ENCODE data around the gene GPR87. TPM values are rescaled to one million over a fixed set of nuclear protein-coding genes. Genes with fewer than 3 reads are reported as not detected.
A peak's percentile ranks its signal among the peaks of the same experiment; 100 is the strongest.

Gene GPR87
- total RNA-seq, 1 experiment from 2014 or later = not detected

DNA sequence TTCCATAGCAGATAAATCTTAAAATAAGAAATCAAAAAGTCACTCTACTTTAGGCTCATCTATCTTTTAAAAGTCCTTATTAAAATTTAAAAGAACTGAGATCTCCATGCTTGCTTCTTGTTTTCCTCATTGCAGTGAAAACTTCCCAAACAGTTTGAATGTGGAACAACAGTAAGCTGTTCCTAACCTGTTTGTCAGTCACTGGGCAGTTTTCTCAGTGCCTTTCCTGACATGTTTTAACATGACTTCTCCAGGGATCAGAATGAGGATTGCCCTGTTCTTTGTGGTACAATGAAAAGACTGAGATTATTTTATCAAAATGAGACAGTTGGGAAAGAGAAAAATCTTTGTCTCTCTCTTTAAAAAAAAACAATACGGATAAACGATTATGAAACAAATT lies 774 bp downstream of the GPR87 start:
- DNase-seq (ENCODE audit: low read depth) = no peak

DNA sequence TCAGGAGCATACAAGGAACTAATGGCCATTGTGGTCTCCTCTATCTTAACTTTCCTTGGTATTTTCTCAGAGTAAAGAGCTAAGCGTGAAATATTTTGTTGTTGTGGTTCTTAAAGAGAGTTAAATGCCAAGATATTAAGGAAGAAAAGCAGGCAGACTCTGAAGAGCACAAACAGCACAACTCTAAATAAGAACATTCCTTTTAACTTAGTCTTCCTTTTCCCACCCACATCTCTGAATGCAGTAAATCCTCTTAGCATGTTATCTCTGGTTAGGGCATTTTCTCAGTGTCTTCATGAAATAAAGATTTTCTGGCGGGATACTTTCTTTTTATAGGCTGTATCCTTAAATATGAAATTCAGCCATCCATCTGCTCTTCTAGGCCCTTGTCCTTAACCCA lies 1.5 kb downstream of the GPR87 start:
- DNase-seq (ENCODE audit: low read depth) = peak; percentile 27

DNA sequence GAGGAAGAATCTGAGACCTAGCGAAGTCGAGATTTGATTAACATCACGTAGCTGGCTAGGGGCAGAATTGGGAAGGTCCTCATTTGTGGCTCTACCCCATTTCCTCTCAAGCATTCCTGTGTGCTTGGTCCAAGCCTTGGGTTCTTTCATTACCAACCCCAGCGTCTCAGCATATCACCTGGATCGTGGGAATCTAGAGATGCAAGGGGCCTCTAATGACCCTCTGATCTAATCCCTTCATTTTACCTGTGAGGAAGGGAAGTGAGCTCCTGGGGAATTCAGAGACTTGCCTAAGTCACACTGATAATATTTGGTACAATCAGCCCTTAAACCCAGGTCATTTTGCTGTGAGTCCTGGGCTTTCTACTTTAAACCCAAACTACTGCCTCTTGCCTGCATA lies 2.0 kb downstream of the GPR87 start:
- no peak for DNase-seq (ENCODE audit: low read depth)

DNA sequence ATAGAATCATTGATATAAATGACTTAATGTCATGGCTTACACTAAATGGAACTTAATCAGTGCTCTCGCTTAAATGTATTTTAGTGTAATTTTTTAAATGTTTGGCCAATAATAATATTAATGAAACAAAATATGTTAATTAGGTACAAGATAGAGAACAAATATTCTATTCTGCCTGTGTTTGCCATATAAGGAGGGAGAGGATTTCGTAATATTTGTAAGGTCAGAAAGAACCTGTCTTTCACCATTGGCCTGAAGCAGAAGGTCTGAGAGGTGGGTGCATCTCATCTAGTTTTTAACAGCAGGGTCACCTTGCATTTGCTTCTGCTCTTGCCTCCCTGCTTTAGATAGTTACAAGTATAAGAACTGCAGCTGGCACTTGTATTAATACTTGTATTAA lies 2.5 kb downstream of the GPR87 start:
- no peak for DNase-seq (ENCODE audit: low read depth)

DNA sequence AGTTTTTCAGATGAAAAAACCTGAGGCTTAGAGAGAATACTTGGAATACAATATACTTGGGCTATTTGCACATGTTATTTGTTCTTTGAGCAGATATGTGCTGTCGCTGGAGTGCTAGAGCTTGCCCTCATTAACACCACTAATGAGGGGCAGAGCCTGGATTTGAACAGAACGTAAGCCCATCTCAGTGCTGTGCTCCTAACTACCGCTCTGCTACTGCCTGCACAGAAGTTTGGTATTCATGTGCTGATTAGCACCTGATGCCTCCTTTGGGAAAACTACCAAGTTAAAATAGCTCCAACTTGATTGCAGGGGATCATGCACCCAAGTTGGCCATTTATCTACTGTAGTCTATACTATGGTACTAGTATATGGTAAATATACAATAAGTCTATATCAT lies 3.6 kb downstream of the GPR87 start:
- DNase-seq (ENCODE audit: low read depth) = no peak

DNA sequence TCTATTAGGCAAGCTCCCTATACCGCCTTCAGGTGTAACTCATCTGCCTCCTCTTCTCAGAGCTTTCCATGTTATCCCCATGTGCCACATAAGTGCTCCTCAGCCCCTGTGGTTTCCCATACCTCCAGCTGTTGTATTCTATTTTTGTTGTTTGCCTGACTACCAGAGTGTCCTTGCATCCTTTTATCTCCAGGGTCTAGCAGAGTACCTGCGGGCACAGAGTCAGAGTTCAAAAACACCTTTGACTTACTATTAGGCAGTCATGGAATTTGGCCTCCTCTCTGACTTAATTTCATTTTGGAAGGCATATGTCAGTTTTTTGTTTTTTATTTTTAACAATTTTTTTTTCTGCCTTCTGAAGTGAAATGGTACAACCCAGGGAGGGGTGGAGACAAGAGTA lies 7.1 kb downstream of the GPR87 start:
- DNase-seq (ENCODE audit: low read depth) = no peak

DNA sequence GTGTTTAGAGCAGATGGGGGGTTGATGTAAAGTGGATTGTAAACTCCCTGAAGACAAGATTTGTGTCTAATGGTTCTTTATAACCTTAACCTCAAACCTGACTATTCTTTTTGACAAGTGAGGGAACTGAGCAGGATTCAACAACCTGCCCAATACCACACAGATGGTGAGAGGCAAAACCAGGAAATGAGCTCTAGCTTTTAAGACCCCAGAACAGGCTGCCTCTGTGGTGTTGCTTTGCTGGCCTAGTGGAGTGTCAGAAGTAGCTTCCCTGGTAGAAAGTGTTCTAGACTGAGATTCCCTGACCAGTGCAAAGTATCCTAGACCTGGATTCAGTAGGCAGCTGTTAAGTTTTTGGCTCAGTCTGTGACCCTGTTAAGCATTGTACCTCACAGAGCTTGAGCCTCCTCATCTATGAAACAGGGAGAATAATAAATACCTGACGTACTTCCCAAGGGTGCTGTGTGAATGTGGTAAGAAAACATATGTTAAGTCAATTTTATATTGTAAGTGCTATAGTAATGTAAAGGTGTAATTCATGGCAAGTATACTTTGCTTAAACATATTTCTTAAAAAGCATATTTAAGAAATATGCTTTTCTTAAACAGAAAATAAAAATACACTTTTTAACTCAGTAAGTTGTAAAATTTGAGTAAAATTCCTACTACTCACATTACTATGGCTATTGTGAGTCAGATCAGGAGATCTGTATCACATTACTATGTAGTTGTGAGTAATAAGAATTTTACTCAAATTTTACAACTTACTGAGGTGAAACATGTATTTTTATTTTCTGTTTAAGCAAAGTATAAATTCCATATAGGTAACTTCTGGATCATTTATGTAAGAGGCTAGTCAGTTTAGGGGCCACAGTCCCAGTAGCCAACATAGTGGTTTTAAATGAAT lies 8.8 kb downstream of the GPR87 start:
- DNase-seq (ENCODE audit: low read depth) = no peak

DNA sequence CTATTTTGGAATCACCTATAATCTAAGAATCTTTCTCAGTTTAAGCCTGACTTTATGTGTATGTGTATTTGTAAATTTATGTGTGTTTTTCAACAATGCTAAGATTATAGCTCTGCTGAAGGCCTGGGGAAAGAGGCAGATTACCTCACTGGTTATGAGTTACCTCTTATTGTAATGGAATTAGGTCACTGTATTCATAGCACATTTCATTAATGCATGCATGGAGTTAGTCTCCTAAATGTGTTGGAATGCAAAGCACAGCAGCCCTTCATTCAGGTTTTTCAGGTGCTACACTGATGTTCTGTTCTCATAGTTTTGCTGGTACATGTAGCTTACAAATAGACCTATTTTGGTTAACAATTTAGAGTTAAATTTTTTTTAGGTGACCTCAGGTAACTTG lies 9.5 kb downstream of the GPR87 start:
- no peak for DNase-seq (ENCODE audit: low read depth)

DNA sequence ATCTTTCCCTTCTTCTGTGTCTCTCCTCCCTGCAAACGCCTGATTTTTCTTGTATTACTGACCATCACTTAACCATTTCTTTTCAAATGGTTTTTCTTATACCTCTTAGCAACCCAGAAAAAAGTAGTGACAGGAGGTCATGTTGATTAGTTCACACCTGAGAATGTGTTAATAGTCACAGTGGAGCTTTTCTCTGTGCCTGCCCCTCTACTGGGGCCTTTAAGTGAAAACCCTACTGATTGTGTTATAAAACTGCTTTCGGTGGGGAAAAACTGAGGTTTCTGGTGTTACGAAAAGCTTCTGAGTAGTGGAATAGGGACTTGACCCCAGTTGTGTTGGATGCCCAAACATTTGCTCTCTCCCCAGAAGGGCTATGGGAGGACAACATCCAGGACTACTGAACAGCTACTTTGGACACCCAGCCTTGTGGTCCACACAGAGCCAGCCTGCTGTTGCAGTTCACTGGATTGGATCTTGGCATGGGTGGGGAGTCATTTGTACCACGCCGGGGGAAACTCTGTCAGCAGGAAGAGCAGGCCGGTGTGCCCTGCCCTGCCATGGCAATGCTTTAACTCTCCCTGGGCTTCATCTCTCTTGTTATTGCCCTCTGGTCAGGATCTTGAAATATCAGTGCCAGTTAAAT lies 10.3 kb downstream of the GPR87 start:
- no peak for DNase-seq (ENCODE audit: low read depth)

DNA sequence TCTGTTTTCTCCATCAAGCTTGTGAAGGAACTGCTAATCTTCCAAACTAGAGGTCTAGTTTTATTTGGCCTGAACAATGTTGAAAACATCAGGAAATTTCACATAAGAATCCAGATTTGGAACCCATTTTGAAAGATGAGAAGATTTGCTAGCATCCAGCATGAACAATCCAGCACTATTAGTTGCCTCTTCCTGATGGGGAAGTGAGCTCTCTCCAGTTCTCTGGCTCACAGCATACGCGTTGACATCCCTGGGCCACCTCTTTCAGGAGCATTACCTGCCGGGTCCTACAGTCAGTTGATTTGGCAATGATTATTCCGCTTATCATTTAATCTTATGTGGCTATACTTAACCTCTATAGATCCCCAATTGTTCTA lies 10.9 kb downstream of the GPR87 start:
- no peak for DNase-seq (ENCODE audit: low read depth)

DNA sequence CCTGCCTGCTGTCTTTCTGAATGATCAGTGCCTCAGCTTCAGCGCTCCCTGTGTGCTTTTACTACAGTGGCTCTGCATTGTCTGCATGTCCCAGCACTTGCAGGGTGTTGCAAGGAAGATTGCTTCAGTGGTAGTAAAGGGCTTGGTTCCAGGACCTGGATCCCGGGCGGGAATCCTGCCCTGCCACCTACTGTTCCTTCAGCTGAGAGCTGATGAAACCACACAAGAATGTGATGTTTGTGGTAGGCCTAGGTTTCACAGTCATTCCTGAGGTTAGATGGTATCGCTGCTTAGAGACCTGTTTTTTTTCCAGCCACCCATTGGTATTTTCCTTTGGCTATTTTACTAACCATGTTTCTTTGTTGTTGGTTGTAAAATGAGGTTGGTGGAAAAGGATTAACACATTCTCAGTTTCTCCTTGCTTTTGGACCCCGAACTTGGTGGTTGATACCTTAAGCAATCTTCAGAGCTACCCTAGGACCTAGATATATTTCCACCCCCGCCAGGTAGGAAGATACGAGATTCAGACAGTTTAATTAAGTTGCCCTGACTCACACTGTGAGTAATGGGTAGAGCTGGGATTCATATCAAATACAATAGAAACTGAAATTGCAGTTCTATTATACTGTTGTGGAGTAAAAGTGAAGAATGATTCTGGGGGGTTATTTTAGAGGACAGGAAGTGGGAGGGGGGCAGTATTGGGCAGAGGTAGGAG lies 11.4 kb downstream of the GPR87 start:
- DNase-seq (ENCODE audit: low read depth) = peak; percentile 96

DNA sequence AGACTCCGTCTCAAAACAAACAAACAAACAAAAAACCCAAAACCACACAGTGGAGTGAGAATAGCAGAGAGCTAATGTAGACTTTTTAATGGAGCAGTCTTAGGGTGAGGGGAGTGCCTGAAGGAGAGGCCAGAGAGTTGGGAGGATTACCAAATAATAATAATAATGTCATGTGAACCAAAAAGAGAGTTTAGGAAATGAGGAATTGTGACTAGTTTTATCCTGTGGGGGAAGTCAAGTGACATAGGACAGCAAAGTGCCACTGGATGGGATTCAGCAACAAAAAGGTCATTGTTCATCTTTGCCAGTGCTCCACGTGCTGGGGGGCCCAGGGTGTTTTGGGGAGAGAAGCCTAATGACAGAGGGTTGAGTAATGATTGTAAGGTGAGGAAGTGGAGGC lies 12.9 kb downstream of the GPR87 start:
- no peak for DNase-seq (ENCODE audit: low read depth)

DNA sequence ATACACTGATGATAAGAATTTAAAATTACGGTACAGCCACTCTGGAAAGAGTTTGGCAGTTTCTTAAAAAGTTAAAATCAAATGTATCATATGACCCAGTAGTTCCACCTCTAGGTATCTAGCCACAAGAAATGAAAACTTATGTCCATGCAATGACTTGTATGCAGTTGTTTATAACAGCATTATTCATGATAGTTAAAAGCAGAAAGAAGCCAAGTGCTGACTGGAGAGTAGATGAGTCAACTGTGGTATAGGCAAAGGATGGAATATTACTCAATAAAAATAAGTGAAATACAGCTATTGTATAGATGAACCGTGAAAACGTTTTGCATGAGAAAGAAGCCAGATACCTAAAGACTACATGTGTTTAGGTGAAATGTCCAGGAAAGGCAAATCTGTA lies 14.8 kb downstream of the GPR87 start:
- peak; percentile 10 for DNase-seq (ENCODE audit: low read depth)

DNA sequence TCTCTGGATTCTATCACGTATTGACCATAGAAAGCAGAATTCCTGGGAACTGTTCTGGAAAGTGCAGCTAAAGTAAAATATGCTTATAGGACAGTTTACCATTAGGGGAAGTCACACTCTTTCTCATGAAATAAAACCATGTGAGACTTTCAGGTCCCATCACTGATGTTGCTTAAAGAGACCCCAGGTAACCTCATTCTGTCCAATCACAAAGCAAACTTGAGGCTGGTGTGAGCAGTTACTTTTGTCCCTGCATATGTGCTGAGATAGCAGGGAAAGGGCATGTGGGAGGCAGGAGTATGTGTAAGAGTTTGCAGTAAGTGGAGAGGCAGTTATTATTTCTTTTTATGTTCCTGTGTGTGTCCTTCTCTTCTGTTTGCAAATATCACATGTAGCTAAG lies 16.1 kb downstream of the GPR87 start:
- no peak for DNase-seq (ENCODE audit: low read depth)

DNA sequence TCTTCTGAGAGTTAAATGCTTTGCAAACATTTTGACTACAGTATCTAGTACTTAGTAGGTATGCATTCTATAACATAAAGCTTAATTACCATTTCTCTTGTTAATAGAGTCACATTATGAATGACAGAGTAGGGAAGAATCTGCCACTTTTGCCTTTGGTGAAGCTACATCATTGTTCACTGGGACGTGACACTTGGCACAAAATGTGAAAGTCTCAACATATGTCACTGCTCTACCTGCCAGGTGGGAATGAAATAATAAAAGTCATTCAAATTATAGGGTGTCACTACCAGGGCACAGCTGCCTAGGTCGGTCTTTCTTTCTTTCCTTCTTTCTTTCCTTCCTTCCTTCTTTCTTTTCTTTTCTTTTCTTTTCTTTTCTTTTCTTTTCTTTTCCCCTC lies 17.6 kb downstream of the GPR87 start:
- DNase-seq (ENCODE audit: low read depth) = no peak

DNA sequence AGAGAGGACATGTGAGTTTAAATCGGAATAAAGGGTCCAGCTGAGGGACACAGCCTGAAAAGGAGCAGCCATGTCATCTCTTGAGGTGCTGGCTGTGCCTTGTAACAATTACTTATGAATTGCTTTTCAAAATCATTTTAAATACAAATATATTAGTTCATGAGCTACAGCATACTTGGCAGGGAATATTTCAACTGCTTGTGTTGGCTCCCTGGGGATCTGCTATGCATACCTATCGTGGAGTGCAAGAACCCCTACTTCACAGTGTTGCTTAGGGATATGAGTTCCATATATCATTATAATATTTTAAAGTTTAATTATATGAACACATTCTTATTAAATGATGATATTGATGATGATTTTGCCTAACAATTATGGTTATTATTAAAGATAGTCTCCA lies 19.2 kb downstream of the GPR87 start:
- DNase-seq (ENCODE audit: low read depth) = no peak

DNA sequence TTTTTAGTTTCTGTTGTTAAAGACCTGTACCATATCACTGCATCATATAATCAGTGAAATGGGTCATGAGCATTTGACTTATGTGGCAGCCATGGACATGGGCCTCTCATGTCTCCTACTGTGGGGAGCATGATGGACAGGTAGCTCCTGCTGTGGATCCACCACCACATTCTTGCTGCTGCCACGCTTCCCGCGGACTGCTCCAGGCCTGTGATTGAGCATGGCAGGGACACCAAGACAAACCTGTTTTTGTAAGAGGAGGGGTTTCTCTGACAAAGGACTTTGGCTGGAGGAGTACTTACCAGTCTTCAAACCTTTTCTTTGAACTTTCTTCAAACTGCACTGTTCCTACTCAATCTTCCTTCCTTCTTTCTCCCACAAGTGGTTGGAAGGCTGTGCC lies 20.4 kb downstream of the GPR87 start:
- DNase-seq (ENCODE audit: low read depth) = no peak

DNA sequence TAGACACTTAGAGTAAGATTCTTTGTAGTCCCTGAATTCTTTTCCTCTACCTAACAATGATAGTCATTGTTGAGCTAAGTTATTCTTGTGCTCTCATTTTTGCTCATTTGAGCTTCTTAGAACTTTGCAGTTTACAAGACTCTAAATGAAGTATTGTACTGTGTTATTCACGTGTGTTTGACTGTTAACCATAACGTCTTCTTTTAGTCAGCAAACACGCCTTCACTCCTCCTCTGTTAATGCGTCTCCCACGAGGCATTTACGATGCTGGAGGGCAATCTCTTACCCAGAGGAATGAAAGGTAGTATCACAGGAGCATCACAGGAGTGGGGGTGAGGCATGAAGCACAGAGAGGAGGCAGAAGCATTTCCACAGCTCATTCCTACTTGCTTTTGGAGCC lies 23.5 kb downstream of the GPR87 start:
- no peak for DNase-seq (ENCODE audit: low read depth)

DNA sequence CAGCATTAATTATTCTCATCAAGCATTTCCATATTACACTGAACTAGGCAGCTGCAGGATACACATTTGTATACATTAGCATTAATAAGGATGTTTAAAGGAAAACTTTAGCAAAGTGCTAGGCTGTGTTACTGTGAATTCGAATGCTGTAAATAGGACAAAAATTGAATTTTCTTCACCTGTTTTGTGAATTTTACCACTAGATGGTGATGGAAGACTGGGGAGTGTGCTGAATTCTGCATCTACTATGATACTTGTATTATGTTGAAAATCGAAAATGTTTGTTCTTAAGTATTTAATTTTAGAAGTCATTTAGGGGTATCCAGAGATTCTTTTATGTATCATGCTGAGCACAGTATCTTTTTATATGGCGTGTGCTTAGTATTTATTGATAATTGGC lies 25.9 kb downstream of the GPR87 start:
- DNase-seq (ENCODE audit: low read depth) = peak; percentile 40

DNA sequence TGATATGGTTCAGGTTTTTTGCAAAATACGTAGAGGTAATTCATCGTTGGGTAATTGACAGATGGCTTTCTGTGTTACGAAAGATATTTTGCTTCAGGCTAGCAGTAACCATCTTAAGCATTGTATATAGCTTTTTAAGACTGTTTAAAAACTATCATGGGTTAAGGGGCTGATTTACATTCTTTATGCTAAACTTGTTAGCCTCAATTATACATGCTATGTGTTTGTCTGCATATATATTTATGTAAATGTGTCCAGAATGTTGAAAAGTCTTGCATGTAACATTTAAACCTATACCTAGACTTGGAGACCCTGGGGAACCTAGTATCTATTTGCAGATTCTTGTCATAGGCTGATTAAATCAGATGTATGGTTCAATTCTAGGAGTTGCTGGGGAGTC lies 27.2 kb downstream of the GPR87 start:
- DNase-seq (ENCODE audit: low read depth) = no peak

DNA sequence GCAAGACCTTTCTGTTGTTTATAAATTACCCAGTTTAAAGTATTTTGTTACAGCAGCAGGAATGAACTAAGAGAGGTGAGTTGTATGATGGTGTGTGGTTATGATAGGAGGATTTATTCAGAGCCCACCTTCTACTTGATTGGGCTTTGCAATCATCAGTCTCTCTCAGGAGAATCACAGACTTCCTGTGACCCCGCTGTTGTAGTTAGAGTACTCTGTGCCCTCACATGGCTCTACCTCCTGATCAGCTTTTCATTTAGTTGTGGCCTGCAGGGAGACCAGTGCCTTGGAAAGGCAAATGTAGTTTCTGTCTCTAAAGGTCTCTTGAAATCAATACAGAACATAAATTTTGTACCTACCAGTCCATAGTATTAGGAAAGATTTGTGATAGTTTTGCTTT lies 30.7 kb downstream of the GPR87 start:
- no peak for DNase-seq (ENCODE audit: low read depth)

DNA sequence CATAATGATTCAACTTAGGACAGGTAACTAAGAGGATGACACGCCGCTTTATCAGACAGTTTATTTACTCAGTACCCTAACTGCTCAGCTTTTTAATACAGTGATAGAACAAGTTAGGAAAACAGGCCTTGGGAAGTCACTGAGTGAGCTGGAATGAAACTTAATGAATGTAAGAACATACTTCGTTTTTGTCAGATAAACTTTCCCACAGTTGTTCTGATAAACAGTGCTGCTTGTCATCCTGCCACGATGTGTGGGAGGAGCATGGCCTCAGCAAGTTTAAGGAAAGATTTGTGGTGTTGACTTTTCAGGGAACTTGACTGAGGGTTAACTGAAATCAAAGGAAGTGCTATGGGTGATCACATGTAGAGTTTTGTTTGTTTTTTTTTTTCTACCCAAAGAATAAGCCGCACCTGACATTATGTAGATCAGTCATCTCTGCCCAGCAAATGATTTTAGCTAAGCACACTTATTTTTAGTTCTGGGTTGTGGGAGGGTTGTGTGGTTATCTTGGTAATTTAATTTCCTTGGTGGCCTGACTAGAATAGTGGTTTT lies 32.6 kb downstream of the GPR87 start:
- no peak for DNase-seq (ENCODE audit: low read depth)

DNA sequence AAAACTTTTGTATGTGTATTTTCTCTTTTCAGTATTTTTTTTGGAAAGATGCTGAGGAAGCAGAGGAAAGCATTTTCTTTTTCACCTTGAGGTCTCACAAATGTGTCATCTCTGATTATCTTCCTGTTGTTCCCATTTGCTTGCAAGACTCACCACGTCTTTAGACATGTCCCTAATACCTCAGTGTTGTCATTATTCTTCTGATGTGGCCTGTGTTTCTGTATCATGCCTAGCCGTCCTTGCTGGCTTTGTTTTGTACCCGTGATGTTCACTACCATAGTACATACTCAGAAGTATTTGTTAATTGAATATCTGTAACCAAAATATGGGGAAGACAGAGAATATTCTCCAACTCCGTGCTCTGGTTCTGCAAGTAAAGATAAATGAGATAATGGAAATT lies 33.2 kb downstream of the GPR87 start:
- no peak for DNase-seq (ENCODE audit: low read depth)

Measured in RPMI7951 (cell line).